Retinal pigment epithelial cell (primary cell): ENCODE results near the gene YPEL2.

Experiments
- DNase-seq: peaks from one replicate; pipeline ENCODE4 v3.0.0-alpha.2; 2010; ENCODE audit warnings: low read depth
- H3K4me3 ChIP-seq: 2 replicates; pipeline ENCODE4 v1.5.1; 2011; ENCODE audit warnings: mild to moderate bottlenecking, low read length, control low read depth, moderate library complexity
- CTCF ChIP-seq: conservative IDR thresholded peaks from 2 replicates; pipeline ENCODE4 v1.5.1; 2011; ENCODE audit warnings: low read depth, low read length, control low read depth, inconsistent platforms

Gene YPEL2

GRCh38 chr17:59436900-59437299 is 105.4 kb downstream of the YPEL2 start:
- H3K4me3 ChIP-seq: no peak overlapping the region
- no peak for DNase-seq
- no peak for TF ChIP-seq CTCF

GRCh38 chr17:59437791-59438281 is 106.4 kb downstream of the YPEL2 start:
- no peak overlapping the region for H3K4me3 ChIP-seq
- DNase-seq: no peak
- TF ChIP-seq CTCF: no peak

- TF ChIP-seq CTCF: no peak
- no peak overlapping the region for H3K4me3 ChIP-seq
- no peak for DNase-seq
Measured at GRCh38 chr17:59439262-59439661, 107.8 kb downstream of the YPEL2 start.

- TF ChIP-seq CTCF: no peak
- no peak overlapping the region for H3K4me3 ChIP-seq
- no peak for DNase-seq
Measured at GRCh38 chr17:59439741-59440211, 108.3 kb downstream of the YPEL2 start.

GRCh38 chr17:59440757-59441463 is 109.5 kb downstream of the YPEL2 start:
- DNase-seq: peak; percentile 37
- peak; percentile 83 for TF ChIP-seq CTCF
- no peak overlapping the region for H3K4me3 ChIP-seq

GRCh38 chr17:59441464-59442096 is 110.1 kb downstream of the YPEL2 start:
- no peak overlapping the region for H3K4me3 ChIP-seq
- no peak for TF ChIP-seq CTCF
- DNase-seq: no peak

- DNase-seq: no peak
- no peak for TF ChIP-seq CTCF
- H3K4me3 ChIP-seq: no peak overlapping the region
Measured at GRCh38 chr17:59443106-59443505, 111.7 kb downstream of the YPEL2 start.
